ENCODE data around the gene RNF150. TPM values are rescaled to one million over a fixed set of nuclear protein-coding genes. Genes with fewer than 3 reads are reported as not detected.

The RNF150 gene
- total and polyA plus RNA-seq, 2 of the 8 experiments (the other 6 are each of a cell fraction or from before 2014, with no cell fraction given) = 3.4 to 4.8 TPM

DNA sequence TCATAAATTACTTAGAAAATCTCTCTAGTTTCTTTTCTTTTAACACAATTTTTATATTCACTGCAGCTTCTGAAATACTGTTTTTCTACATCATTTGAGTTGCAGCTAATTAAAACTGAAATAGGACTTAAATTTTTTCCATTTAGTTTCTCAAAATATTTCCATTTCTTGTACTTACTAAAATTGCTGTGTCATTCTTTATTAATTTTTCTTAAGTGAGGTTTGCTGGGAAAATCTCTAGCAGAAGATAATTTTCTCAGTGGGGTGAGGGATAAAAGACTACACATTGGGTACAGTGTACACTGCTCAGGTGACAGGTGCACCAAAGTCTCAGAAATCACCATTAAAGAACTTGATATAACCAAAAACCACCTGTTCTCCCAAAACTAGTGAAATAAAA lies 57.7 kb downstream of the RNF150 start:
- CTCF ChIA-PET (ENCODE audit: partially characterized antibody) = interaction anchor here (1.0 kb wide), 1 partner anchor 10 kb away, joined by 3 read pairs; no protein-coding TSS in a partner anchor

More for the DNA sequence above, 57.7 kb downstream of the RNF150 start:
- Histone ChIP-seq H3K4me2 (ENCODE audit: insufficient read depth in 1 of 2, low read depth in 2 of 2, low read length in 2 of 2) (no peak overlapping the region), H4K91ac (replicated peaks; ENCODE audit: insufficient read length, low read length) (no peak overlapping the region), H3K4me1 (replicated peaks in 1 of 4; ENCODE audit: control insufficient read depth in 3 of 4, insufficient read depth in 4 of 4, low read length in 3 of 4) (peaks cover 0 to 5% (median 3%) of the 10 kb centered on the region in 4 experiments; a peak in 3 of 7 replicates), H2BK5ac (ENCODE audit: low read depth, low read length) (no peak overlapping the region), H3K14ac (ENCODE audit: insufficient read length) (no peak overlapping the region), H3K79me2 (ENCODE audit: control insufficient read depth in 1 of 2, insufficient read depth in 2 of 2, low read length in 2 of 2) (no peaks in the 10 kb centered on the region), H4K5ac (ENCODE audit: insufficient read length, low read depth, low read length) (no peak overlapping the region), H2BK15ac (ENCODE audit: low read length) (no peak overlapping the region), H3K36me3 (ENCODE audit: control insufficient read depth in 2 of 4, insufficient read depth in 4 of 4, low read length in 3 of 4) (no peaks in the 10 kb centered on the region), H3K9me3 (ENCODE audit: insufficient read depth in 2 of 2, low read depth in 1 of 2, low read length in 1 of 2) (no peaks in the 10 kb centered on the region), H4K8ac (ENCODE audit: extremely low read depth, insufficient read depth, low read length) (no peak overlapping the region), H3K23ac (ENCODE audit: insufficient read length) (no peak overlapping the region), H3K18ac (ENCODE audit: extremely low read depth, low read length) (no peak overlapping the region), H3K4me3 (ENCODE audit: extremely low read depth in 1 of 4, insufficient read depth in 2 of 4, low read depth in 3 of 4, low read length in 4 of 4) (no peak overlapping the region), H3K23me2 (ENCODE audit: low read depth, low read length) (no peaks in the 10 kb centered on the region), H2AFZ (ENCODE audit: low read length) (no peak overlapping the region), H3K79me1 (ENCODE audit: low read depth, low read length) (no peaks in the 10 kb centered on the region; the same call in 1 of the 2 replicates), H3K27ac (ENCODE audit: low read depth, low read length) (no peak overlapping the region), H2BK20ac (ENCODE audit: low read length) (no peak overlapping the region), H2AK5ac (ENCODE audit: low read depth, low read length) (no peak overlapping the region), H3K9ac (replicated peaks in 1 of 4; ENCODE audit: extremely low read depth in 1 of 4, low read depth in 3 of 4, low read length in 3 of 4) (no peak overlapping the region), H3K27me3 (replicated peaks in 1 of 4; ENCODE audit: control insufficient read depth in 3 of 4, extremely low read depth in 1 of 4, insufficient read depth in 3 of 4, low read length in 3 of 4) (no peaks in the 10 kb centered on the region), H3K4ac (replicated peaks; ENCODE audit: insufficient read length, low read depth, low read length) (no peak overlapping the region), H3K56ac (replicated peaks; ENCODE audit: insufficient read length, low read depth, low read length) (no peak overlapping the region), H4K20me1 (replicated peaks in 1 of 2; ENCODE audit: control insufficient read depth in 1 of 2, insufficient read depth in 2 of 2, low read length in 2 of 2) (no peaks in the 10 kb centered on the region), H2BK120ac (replicated peaks; ENCODE audit: low read depth, low read length) (no peak overlapping the region), H2BK12ac (ENCODE audit: low read depth, low read length) (no peak overlapping the region)
- TF ChIP-seq, protein P1, sequence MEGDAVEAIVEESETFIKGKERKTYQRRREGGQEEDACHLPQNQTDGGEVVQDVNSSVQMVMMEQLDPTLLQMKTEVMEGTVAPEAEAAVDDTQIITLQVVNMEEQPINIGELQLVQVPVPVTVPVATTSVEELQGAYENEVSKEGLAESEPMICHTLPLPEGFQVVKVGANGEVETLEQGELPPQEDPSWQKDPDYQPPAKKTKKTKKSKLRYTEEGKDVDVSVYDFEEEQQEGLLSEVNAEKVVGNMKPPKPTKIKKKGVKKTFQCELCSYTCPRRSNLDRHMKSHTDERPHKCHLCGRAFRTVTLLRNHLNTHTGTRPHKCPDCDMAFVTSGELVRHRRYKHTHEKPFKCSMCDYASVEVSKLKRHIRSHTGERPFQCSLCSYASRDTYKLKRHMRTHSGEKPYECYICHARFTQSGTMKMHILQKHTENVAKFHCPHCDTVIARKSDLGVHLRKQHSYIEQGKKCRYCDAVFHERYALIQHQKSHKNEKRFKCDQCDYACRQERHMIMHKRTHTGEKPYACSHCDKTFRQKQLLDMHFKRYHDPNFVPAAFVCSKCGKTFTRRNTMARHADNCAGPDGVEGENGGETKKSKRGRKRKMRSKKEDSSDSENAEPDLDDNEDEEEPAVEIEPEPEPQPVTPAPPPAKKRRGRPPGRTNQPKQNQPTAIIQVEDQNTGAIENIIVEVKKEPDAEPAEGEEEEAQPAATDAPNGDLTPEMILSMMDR (IDR thresholded peaks at IDR 0.05; ENCODE audit: control extremely low read depth in 1 of 3, insufficient read depth in 1 of 3, low read depth in 1 of 3, low read length in 3 of 3) = no peak
- TF ChIP-seq SRF (IDR thresholded peaks at IDR 0.05; ENCODE audit: low read depth, low read length) = no peak
- no peak for DNase-seq (ENCODE audit: low read depth in 1 of 2, low spot score in 2 of 2)
- POLR2A ChIA-PET (ENCODE audit: partially characterized antibody) = no interaction called here
- FAIRE-seq = no peak

Measured in H1 (cell line).